SU-DHL-6 (cell line): ENCODE data around the gene PLD5.
"Not testable (repeated sequence)": the region's sequence is repeated elsewhere in the genome, so short reads cannot be mapped to it uniquely, and the experiment has no call there.

Experiments used
- EZH2phosphoT487 ChIP-seq: fragments of 200-600 bp; sonication (generic), shearing (Covaris generic); conservative IDR thresholded peaks from 2 replicates; pipeline ENCODE4 v1.6.1; 2018; ENCODE audit warnings: mild to moderate bottlenecking, antibody characterized with exemption, low read length, moderate library complexity, mixed read lengths
- TF ChIP-seq, protein P1 (sequence below): fragments of 200-600 bp; sonication (generic); IDR thresholded peaks from one replicate; pipeline ENCODE4 v1.5.1; 2017; ENCODE audit warnings: antibody characterized with exemption, mild to moderate bottlenecking, low read length, moderate library complexity; ENCODE audit not compliant: insufficient read depth, poor library complexity, severe bottlenecking

GRCh38 chr1:242330865-242331264, 193.6 kb downstream of the PLD5 start:
- TF ChIP-seq, protein P1, sequence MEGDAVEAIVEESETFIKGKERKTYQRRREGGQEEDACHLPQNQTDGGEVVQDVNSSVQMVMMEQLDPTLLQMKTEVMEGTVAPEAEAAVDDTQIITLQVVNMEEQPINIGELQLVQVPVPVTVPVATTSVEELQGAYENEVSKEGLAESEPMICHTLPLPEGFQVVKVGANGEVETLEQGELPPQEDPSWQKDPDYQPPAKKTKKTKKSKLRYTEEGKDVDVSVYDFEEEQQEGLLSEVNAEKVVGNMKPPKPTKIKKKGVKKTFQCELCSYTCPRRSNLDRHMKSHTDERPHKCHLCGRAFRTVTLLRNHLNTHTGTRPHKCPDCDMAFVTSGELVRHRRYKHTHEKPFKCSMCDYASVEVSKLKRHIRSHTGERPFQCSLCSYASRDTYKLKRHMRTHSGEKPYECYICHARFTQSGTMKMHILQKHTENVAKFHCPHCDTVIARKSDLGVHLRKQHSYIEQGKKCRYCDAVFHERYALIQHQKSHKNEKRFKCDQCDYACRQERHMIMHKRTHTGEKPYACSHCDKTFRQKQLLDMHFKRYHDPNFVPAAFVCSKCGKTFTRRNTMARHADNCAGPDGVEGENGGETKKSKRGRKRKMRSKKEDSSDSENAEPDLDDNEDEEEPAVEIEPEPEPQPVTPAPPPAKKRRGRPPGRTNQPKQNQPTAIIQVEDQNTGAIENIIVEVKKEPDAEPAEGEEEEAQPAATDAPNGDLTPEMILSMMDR = not testable (repeated sequence)
- TF ChIP-seq EZH2phosphoT487 = not testable (repeated sequence)
